Heart left ventricle (tissue), 13 donors: Measurements from ENCODE around the gene ITGA3.
A peak's percentile ranks its signal among the peaks of the same experiment; 100 is the strongest.

Source experiments
- POLR2A ChIP-seq, 2 donors: fragments of 450-650 bp; IDR thresholded peaks; one replicate each; pipeline ENCODE4 v1.6.1; 2017; ENCODE audit warnings: antibody characterized with exemption in 2 of 2, mild to moderate bottlenecking in 2 of 2, moderate library complexity in 2 of 2
- TF ChIP-seq, protein P1 (sequence below), 12 donors: fragments of 200-600 bp; sonication (generic) in 4 of 12; IDR thresholded peaks; one replicate each; pipeline versions ENCODE4 v1.5.0 to v1.8.0; 2018 to 2022; ENCODE audit warnings: antibody characterized with exemption in 12 of 12, mild to moderate bottlenecking in 5 of 12
- donor health status: ischemic (EF 13 %, LVEDD 7.1; RV severe dilation, severe dysfunction).
- donor health status: DM: no; HTN: yes; CAD: no.
- donor health status: DM: no; HTN: no; CAD: no.
- donor health status: ischemic (EF 25% LVEDD 6.9; RV normal size, moderate dysfunction).
- donor health status: ischemic (EF 25% LVEDD 5.7; RV mildly dilated, moderate dysfunction).
- donor health status: ischemic (EF 35%, LVEDD 5.7; RV mildly dilated, moderate dysfunction).
- donor health status: nonischemic (EF 11% LVEDD 7.7; RV severe dilation, severe dysfunction).
- donor health status: DM: yes; HTN: yes; CAD: no.
- donor health status: PGD.
- donor health status: ischemic (EF 29% LVEDD 5.4; RV normal size, mild dysfunction).
- donor health status: nonischemic (EF 23%, LVEDD 6.1; RV moderate dilation, normal function).

DNA sequence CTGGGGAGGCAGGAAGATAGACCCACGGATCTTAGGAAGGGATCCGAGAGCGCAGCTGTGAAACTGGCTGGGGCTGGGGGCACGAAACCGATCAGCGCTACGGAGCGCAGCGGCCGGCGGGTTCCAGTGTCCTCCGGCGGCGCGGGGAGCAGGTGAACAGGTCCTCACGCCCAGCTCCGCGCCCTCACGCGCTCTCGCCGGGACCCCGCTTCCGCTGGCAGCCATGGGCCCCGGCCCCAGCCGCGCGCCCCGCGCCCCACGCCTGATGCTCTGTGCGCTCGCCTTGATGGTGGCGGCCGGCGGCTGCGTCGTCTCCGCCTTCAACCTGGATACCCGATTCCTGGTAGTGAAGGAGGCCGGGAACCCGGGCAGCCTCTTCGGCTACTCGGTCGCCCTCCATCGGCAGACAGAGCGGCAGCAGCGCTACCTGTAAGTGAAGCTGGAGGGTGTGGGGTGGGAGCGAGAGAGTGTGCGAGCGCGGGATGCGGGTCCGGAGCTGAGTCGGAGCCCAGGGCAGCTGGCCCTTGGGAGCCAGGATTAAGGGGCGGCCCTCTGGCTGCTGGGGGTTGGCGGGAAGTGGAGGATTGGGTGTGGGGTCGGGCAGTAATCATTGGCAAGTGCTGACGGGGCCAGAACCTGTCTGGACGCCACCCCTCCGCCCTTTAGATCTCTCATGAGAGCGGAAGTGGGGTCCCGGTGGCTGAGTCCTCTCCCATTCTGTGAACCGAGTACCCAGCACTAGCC is 479 bp downstream of the ITGA3 start:
- no peak for TF ChIP-seq POLR2A (IDR thresholded peaks at IDR 0.05)
- TF ChIP-seq, protein P1, sequence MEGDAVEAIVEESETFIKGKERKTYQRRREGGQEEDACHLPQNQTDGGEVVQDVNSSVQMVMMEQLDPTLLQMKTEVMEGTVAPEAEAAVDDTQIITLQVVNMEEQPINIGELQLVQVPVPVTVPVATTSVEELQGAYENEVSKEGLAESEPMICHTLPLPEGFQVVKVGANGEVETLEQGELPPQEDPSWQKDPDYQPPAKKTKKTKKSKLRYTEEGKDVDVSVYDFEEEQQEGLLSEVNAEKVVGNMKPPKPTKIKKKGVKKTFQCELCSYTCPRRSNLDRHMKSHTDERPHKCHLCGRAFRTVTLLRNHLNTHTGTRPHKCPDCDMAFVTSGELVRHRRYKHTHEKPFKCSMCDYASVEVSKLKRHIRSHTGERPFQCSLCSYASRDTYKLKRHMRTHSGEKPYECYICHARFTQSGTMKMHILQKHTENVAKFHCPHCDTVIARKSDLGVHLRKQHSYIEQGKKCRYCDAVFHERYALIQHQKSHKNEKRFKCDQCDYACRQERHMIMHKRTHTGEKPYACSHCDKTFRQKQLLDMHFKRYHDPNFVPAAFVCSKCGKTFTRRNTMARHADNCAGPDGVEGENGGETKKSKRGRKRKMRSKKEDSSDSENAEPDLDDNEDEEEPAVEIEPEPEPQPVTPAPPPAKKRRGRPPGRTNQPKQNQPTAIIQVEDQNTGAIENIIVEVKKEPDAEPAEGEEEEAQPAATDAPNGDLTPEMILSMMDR (IDR thresholded peaks at IDR 0.05) = peak in 10 of 12 donors; percentile 10 to 60 (median 35)
